NT2/D1 (cell line): ENCODE data around the gene SAMD10.

Source experiments
- SUZ12 ChIP-seq: IDR thresholded peaks from 2 replicates; pipeline ENCODE4 v1.6.1; 2011; ENCODE audit not compliant: insufficient read length, insufficient read depth; ENCODE audit errors: extremely low read depth
- YY1 ChIP-seq: IDR thresholded peaks from 2 replicates; pipeline ENCODE4 v1.6.1; 2011; ENCODE audit not compliant: insufficient read length, insufficient read depth
- ZNF274 ChIP-seq: IDR thresholded peaks from 2 replicates; pipeline ENCODE4 v1.6.1; 2011; ENCODE audit warnings: mild to moderate bottlenecking, low read depth, low read length

- TF ChIP-seq ZNF274 (no peak), YY1 (no peak), SUZ12 (no peak)
These were observed 21.6 kb downstream of the SAMD10 start for GRCh38 chr20:63957690-63958441.
